ENCODE results near the gene SSH2.

The SSH2 gene

GRCh38 chr17:29847527-29848400, 82.3 kb downstream of the SSH2 start:
- in situ Hi-C loops (cut with MboI; ENCODE audit: low pct_unique_long_range_greater_than_20kb, low sequenced_read_pairs), result no loop called here
- no peak for DNase-seq

DNA sequence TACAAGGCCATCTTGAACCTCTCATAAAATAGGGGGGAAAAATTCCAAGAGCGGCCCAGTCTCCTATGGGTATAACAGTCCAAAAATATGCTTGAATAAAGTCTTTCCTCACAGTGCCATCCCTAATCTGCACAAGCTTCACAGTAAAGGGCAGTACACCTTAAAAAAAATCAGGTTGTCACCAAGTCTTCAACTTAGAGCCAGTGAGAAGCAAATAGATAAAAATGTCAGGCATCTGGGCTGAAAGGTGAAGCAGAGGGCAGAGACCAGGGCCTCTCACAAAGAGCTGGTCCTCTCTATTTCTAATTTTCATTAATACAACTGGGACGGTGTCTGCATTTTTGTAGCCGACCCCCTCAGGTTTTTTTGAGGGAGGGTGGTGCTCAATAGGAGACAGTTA, 82.9 kb downstream of the SSH2 start:
- no peak for DNase-seq
- in situ Hi-C loops (cut with MboI; ENCODE audit: low pct_unique_long_range_greater_than_20kb, low sequenced_read_pairs), result no loop called here

DNA sequence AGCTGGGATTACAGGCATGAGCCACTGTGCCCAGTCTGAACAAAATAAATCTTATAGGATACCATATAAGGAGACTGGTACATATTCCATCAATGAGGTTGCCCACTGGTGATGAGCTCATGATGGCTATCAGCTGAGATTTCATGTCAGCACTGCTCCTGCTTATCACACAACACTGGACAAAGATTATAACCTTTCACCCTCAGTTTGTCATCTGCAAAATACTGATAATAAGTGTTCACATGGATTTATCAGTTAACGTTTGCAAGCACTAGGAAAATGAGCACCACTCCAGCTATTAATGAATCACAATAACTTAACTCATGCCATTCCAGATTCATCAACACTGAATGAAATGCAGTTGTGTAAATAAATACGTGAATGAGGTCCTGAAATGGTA, 83.7 kb downstream of the SSH2 start:
- DNase-seq, result no peak

DNA sequence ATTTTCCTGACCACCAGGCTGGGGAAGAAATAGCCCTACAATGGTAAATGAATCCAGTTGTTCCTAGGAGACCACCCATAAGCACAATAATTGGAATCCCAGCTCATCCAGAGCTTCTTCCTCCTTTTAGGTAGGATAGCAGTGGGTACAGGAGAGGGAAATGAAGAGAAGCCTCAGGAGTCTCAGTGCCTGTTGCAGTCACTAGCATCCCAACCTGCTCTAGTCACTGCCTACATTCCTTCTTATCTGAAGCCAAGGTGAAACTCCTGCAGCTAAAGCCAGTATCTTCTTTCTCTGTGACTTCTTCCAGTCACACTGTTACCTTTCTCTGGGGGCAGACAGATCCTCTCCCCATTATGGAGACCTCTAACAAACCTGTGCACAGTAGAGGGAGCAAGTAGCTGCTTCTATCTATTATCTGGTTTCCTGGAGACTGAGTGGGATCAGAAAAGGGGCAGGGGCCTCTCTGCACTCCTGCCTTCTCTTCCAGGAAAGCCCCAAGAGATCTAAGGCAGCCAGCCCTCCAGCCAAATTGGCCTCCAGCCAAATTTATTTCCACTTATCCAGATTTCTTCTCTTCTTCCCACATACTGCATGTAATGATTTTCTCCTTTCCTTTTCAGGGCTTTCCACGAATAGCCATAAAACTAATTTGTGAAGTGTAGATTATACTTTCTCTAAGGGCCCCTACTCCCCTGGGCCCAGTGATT, 85.5 kb downstream of the SSH2 start:
- no peak for DNase-seq
- in situ Hi-C loops (cut with MboI; ENCODE audit: low pct_unique_long_range_greater_than_20kb, low sequenced_read_pairs), result no loop called here

More for the DNA sequence above, 83.7 kb downstream of the SSH2 start:
- in situ Hi-C loops (cut with MboI; ENCODE audit: low pct_unique_long_range_greater_than_20kb, low sequenced_read_pairs), result no loop called here

- no peak for DNase-seq
- in situ Hi-C loops (cut with MboI; ENCODE audit: low pct_unique_long_range_greater_than_20kb, low sequenced_read_pairs), result no loop called here
Observed at GRCh38 chr17:29840884-29841283, 89.1 kb downstream of the SSH2 start.

- in situ Hi-C loops (cut with MboI; ENCODE audit: low pct_unique_long_range_greater_than_20kb, low sequenced_read_pairs), result no loop called here
- no peak for DNase-seq
Observed at GRCh38 chr17:29839656-29840055, 90.4 kb downstream of the SSH2 start.

DNA sequence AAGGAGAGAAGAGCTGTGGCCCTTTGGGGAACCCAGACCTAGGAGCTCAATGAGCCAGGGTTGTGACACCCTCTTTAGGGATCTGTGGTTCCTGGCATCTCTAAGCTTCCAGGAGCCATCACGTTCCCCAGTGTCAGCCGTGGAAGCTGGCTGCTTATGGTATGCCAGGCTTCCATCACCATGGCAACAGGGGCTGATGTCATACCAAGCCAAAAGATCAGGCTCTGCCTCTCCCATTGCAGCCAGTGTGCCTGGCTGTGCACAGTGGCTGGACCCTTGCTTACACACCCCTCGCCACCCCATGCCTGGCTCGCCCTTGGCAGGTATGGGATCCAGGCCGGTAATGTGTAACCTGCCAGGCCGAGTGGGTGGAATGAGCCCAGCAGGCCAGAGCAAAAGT, 91.1 kb downstream of the SSH2 start:
- DNase-seq, result no peak
- in situ Hi-C loops (cut with MboI; ENCODE audit: low pct_unique_long_range_greater_than_20kb, low sequenced_read_pairs), result no loop called here

GRCh38 chr17:29837531-29837930, 92.5 kb downstream of the SSH2 start:
- no peak for DNase-seq

GRCh38 chr17:29836643-29837042, 93.4 kb downstream of the SSH2 start:
- DNase-seq, result no peak
- in situ Hi-C loops (cut with MboI; ENCODE audit: low pct_unique_long_range_greater_than_20kb, low sequenced_read_pairs), result no loop called here

More at GRCh38 chr17:29837531-29837930, 92.5 kb downstream of the SSH2 start:
- in situ Hi-C loops (cut with MboI; ENCODE audit: low pct_unique_long_range_greater_than_20kb, low sequenced_read_pairs), result no loop called here

GRCh38 chr17:29835435-29836351, 94.3 kb downstream of the SSH2 start:
- in situ Hi-C loops (cut with MboI; ENCODE audit: low pct_unique_long_range_greater_than_20kb, low sequenced_read_pairs), result no loop called here
- no peak for DNase-seq

DNA sequence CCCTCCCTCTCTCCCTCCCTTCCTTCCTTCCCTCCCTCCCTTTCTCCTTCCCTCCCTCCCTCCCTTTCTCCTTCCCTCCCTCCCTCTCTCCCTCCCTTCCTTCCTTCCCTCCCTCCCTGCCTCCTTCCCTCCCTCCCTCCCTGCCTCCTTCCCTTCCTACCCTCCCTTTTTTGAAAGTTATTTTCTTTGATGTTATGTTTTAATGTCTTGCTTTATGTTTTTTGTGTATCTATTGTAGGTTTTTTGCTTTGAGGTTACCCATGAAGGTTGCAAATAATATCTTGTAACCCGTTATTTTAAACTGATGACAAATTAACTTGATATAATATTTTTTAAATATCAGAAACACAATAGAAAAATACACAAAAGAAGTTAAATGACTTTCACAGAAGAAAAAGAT, 96.2 kb downstream of the SSH2 start:
- no peak for DNase-seq
- in situ Hi-C loops (cut with MboI; ENCODE audit: low pct_unique_long_range_greater_than_20kb, low sequenced_read_pairs), result no loop called here

DNA sequence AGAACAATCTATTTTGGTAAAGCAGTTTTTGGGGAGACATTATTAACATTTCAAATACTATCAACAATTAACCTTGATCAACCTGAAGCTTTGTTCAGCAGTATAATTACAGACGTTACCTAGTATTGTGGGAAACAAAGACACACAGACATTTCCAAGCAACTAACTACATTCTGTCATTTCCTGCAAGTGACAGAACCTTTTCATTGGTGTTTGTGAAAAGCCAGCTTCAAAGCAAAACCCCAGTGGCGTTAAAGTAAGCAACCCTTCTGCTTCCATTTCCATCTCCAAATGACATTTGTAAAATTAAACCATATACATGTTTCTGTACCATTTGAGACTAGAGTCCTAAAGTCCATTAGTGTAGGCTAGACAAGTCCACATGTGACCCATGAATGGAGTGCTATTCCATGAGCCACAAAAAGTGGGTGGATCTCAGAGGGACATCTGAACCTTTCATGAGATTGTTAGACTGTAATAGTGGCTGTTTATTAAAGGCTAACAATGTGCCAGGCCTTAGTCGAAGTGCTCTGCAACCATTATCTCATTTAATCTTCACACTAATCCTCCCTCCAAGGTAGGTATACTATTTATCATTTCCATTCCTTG, 101.2 kb downstream of the SSH2 start:
- no peak for DNase-seq

DNA sequence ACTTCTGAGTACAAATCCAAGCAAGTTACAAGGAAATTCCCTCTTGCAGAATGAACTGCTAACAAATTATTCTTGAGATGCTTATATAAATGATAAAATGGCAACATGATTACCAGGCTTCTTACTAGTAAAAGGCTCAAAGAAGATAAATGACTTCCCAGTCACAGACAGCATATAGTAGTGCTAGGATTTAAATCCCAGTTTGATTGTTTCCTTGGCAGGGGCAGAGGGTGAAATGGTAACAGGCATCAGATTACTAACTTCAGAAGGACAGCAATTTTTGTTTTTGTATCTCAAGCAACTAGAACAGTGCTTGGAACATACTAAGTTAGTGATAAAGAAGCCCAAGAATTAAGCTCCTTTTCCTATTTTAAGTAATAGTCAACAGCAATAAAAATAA, 102.8 kb downstream of the SSH2 start:
- in situ Hi-C loops (cut with MboI; ENCODE audit: low pct_unique_long_range_greater_than_20kb, low sequenced_read_pairs), result no loop called here
- no peak for DNase-seq

More for the DNA sequence above, 101.2 kb downstream of the SSH2 start:
- in situ Hi-C loops (cut with MboI; ENCODE audit: low pct_unique_long_range_greater_than_20kb, low sequenced_read_pairs), result no loop called here

- in situ Hi-C loops (cut with MboI; ENCODE audit: low pct_unique_long_range_greater_than_20kb, low sequenced_read_pairs), result no loop called here
- no peak for DNase-seq
Observed at GRCh38 chr17:29826114-29826692, 103.8 kb downstream of the SSH2 start.

- no peak for DNase-seq
- in situ Hi-C loops (cut with MboI; ENCODE audit: low pct_unique_long_range_greater_than_20kb, low sequenced_read_pairs), result no loop called here
Observed at GRCh38 chr17:29825604-29826003, 104.4 kb downstream of the SSH2 start.

GRCh38 chr17:29821897-29822296, 108.1 kb downstream of the SSH2 start:
- no peak for DNase-seq
- in situ Hi-C loops (cut with MboI; ENCODE audit: low pct_unique_long_range_greater_than_20kb, low sequenced_read_pairs), result loop anchor here (25.0 kb wide), 1 partner anchor 265 kb away; no protein-coding TSS in a partner anchor

DNA sequence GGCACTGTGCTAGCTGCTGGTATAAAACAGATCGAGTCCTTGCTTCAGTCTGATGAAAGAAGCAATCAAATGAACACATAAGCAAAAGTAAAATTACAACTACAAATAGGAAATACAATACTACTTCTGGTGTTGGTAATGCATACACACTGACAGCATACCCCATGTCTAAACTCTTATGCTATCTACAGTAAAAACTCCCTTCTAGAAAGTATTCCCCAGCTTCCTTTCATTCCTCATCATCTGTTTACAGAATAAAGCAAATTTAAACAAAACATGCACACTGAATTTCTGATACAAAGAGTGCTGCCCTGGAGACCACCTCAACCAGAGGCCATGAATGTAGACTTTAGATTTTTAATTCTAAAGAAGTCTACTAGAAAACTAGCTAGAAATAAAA, 109.6 kb downstream of the SSH2 start:
- in situ Hi-C loops (cut with MboI; ENCODE audit: low pct_unique_long_range_greater_than_20kb, low sequenced_read_pairs), result loop anchor here (25.0 kb wide), 1 partner anchor 267 kb away; no protein-coding TSS in a partner anchor
- DNase-seq, result no peak

DNA sequence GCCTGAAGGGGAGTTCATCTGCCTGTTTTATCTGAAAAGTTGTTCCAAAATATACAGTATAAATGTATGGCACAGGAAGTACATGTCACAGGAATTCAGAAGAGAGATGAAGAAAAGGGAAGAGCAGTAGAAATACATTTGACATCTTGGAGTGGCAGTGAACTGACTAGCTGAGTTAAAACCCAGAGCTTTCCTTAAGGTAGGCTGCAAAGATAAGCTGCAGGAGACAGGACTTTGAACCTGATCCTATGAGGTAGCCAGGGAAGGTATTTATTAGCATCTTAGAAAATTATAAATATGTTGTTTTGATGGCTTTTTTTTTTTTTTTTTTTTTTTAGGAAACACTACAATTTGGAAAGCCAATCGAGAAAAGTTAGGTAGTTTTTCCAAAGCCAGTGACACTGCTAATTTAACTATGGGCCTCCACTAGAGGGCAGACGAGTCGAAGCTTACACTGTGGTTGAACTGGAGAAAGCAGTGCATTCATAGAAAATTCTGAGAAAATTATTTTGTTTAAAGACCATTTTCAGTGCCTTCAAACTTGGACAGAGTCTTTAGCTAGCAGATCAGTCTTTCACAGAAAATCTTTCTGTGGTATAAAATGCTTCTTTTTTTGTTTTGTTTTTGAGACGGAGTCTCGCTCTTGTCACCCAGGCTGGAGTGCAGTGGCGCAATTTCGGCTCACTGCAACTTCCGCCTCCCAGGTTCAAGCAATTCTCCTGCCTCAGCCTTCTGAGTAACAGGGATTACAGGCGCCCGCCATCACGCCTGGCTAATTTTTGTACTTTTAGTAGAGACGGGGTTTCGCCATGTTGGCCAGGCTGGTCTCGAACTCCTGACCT, 122.3 kb downstream of the SSH2 start:
- in situ Hi-C loops (cut with MboI; ENCODE audit: low pct_unique_long_range_greater_than_20kb, low sequenced_read_pairs), result loop anchor here (25.0 kb wide), 1 partner anchor 280 kb away; no protein-coding TSS in a partner anchor
- peak; percentile 75 for DNase-seq

Data from KBM-7 (cell line).